HuH-7.5 (cell line): ENCODE results near the gene ANO4.
"Not testable (repeated sequence)": the region's sequence is repeated elsewhere in the genome, so short reads cannot be mapped to it uniquely, and the experiment has no call there.

Experiments
- DNase-seq: peaks from one replicate; pipeline ENCODE4 v3.0.0; 2011; ENCODE audit warnings: low spot score

The ANO4 gene

DNA sequence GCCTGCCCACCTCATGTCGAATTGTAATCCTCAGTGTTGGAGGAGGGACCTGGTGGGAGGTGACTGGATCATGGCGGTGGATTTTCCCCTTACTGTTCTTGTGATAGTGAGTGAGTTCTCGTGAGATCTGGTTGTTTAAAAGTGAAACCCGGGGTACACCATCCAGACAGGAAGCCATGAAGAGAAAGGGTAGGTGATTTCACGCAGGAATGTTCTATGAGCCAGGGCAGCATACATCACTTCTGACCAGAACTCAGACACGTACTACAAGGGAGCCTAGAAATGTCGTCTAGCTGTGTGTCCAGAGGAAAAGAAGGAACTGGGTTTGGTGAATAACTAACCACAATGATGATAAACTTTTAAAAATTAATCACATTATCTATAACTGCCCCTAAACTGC, 80.6 kb downstream of the ANO4 start:
- no peak for DNase-seq

DNA sequence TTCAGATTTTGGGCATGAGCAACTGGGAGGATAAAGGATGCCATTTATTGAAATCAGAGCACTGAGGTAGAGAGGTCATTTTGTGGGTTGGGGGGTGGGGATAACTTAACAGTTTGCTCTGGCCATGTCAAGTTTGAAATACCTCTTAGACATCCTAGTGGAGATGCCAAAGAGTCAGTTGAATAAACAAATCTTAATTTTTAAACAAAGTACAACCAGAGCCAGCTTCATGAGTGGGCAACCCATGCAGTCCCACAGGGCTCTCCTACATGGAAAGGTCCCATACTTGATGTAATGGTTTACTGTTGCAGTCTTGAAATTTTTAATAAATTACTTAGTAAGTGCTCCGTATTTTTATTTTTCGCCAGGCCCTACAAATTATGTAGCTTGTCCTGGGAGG, 81.2 kb downstream of the ANO4 start:
- DNase-seq = no peak

DNA sequence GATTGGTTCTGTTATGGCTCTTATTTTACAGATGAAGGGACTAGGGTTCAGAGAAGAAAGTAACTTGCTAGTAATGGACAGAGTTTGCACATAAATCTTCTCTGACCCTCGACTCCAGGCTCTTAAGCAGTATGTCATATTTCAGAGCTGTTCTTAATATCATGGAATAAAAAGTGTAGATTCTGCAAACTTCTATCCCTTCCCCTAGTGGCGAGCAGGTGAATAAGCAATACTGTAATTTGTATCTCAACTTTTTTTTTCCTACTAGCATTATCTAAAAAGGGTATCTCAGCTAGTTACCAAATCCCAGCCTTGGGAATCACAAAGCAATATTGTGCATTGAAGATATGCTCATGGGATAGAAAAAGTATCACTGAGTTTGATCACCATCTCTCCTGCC, 83.2 kb downstream of the ANO4 start:
- DNase-seq = no peak

DNA sequence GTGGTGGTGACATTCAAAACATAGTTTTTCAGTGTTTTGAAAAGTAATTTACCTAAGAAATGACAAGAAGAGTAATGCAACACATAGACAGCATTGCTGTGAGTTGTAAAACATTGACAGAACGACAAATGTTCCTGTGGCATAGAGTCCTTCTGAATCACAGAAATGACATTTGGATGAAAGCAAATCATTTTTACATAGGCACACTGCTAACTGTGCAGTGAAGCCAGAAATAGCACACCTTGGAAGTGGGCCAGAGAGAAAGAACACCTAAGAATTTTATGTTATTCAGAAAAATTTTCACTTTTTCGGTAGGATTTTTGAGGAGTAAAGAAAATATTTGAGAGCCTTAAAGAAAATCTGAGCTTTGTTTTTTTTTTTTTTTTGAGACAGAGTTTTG, 100.6 kb downstream of the ANO4 start:
- DNase-seq = no peak

DNA sequence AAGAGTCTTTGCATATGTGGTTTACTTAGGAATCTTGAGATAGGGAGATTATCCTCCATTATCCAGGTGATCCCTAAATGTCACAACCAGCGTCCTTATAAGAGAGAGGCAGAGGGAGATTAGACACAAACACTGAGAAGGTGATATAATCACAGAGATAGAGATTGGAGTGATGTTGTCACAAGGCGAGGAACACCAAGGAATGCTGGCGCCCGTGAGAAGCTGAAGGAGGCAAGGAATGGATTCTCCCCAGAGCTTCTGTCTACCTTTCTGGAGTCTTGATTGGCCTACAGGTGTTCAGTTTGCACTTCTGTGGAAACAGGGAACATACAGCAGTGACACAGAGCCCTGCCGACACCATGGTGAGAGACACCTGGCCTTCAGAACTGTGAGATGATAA, 101.6 kb downstream of the ANO4 start:
- DNase-seq = no peak

DNA sequence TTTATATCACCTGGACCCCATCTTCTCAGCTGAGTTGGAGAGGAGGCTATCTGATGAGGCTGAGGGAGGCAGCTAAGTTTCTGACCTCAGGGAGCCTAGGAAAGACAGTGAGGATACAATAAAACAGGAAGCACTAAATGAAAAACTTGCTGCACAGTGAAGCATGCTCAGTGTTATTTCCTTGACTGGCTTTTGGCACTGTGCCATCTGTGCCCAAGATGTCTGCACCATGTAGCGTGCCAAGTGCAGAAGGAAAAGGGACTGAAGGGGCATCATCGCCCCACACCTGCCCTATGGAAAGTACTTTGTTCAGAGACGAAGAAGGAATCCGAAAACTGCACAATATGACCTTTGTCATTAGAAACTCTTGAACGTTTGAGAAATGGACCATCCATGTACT, 102.7 kb downstream of the ANO4 start:
- DNase-seq = no peak

DNA sequence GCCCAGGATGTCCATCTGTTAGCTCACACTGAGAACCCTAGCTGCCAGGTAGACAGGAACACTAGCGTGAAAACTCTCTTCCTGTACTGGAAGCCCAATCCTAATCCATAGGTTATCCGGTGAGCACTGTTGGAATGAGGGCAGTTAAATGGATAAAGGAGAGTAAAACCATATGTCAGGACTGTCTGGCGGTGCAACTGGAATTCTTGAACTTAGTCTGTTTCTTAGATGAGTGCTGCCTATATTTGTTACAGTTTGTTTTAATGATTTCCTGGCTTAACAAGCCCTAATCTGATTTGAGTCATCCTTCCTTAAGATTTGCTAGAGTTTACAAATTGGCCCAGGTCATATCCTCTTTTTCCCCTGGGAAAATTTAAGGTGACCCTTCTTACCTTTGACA, 104.7 kb downstream of the ANO4 start:
- no peak for DNase-seq

DNA sequence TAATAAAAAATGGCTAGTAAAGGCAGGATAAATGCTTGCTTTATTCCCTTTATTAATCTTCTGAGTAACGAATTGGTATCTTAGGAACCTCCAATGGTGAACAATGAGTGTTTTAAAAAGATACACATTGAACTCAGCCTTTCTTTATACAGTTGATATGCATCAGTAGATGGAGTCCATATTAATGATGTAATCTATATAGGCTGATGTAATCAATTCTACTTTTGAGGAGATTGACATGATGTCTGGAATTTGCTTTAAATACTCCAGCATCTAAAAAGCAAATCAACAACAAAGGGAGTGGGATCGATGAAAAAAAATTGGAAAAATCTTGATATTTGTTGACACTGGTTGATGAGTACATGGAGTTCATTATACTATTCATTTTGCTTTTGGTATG, 106.2 kb downstream of the ANO4 start:
- DNase-seq = no peak

DNA sequence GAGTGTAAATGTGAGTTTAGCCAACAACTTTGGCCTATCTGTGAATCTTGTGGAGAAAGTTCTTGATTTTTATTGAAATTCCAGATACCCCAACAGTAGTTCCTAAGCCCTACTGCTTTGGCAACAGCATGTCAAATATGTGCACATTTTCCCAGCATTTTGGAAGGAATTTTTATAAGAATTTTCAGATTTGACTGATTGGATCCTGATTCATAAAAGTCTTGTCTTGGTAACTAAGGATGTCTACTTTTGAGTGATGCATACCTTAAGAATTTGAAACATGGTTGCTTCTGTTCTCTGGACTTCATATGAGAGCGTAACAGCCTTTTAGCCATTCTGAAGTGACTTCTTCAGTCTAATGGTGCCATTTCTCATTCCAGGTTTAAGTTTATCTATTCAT, 106.7 kb downstream of the ANO4 start:
- DNase-seq = no peak

DNA sequence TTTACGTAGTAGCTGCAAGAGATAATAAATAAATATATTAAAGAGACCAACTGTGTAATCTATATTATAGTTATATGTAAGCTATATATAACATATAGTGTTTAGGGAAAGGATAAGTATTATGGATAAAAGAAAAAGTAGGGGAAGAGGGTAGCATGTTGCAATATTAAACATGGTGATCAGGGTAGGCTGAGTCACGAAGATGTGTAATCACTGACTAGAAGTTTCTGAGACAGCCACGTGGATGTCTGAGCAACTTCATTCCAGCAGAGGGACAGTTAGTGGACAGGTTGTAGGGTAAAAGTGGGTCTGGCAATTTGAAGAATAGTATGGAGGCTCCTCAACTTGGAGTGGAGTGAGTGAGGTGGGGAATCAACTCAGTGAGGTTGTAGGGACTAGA, 109.7 kb downstream of the ANO4 start:
- DNase-seq = no peak

DNA sequence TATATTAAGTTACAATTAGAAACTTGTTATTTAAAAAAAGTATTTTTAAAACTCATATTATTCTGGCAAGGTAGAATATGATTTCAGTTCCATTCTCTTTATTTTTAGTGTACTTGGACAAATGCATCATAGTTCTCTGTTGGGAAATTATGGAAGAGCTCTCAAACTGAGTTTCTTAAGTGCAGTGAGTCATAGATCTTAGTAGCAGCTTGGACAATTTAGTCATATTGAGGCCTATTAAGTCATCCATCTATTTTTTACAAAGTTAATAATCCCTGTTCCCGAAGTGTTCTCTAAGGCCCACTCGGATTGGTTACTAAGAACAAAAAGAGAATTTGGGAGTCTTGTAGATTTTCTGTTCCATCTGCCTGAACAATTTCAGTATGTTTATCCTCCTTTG, 113.9 kb downstream of the ANO4 start:
- no peak for DNase-seq

DNA sequence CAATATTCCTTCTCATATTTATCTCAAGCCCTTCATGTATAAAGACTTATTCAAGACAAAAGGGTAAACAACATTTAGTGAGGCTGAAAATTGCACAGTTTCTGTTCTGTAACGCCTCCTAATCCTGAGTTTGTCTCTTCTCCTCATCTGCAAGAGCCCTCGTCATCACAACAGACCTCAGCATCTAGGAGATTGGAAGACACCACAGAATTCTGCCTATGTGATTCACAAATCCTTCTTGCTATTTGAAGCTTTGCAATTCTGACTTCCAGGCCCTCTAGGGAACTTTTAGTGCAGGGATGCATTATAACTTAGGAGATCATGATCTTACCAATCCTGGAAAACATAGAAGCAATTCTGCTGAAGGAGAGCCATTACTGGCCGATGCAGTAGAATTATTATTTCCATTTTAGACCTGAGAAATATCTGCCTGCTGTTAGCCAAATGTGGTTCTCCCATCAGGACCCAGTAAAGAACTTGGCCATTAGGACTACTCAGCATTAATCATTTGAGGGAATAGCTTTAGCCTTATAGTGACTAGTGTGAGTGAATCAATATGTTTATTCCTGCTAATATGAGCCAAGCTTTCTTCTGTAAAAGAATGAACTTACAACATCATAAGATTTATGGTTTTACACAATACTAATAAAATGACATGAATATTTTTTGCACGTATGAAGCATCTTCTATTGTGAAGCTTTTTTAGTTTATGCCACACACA, 119.5 kb downstream of the ANO4 start:
- DNase-seq = no peak

DNA sequence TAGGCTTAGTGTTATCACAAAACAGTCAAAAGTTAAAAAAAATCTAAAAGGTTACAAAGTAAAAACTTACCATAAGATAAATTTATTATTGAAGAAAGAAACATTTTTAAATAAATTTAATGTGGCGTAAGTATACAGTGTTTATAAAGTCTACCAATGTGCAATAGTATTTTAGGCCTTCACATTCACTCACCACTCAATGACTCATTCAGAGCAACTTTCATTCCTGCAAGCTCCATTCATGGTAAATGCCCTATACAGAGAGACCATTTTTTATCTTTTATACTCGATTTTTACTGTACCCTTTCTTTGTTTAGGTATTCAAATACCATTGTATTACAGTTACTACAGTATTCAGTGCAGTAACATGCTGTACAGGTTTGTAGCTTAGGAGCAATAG, 124.5 kb downstream of the ANO4 start:
- DNase-seq = no peak

DNA sequence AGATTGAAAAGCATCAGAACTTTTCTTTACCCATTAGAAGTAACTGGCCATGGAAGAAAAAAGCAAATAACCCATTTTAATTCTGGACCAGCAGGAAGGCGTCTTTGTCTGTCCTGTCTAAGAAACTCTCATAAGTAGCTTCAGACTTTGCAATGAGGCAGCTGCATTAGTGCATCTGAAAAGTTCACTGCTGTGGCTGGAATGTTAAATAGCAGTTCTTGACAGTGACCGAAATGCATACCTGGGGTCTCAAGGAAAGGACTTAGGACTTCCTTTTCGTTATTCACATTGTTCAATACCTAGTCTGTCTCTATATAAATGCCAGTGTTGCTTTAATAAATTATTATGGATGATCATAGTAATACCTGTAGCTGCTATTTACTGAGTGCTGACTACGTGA, 125.9 kb downstream of the ANO4 start:
- no peak for DNase-seq

DNA sequence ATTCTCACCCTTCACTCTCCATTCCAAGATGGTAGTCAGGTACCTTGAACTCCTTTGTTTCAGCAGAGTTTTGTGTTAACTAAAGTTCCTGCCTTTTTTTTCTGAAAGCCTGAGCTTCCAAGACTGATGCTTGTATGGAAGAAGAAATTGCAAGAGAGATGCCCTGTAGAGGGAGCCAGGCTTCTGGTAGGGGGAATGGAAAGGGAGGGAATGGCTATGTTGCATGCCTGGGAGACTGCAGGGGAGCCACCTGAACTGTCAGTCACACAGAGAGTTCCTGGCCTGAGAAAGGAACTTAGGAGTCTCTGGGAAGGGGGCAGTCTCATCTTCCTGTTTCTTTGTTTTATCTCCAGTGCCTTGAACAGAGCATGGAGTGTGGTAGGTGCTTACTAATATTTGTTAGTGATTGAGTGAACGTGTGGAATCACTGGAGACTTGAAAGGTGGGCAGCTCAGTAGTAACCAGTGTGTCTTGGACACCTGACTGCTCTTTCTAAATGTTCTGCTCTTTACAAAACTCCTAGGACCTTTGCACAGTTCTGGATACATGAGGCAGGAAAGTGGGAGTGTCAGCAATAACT, 132.2 kb downstream of the ANO4 start:
- DNase-seq = peak; percentile 12

DNA sequence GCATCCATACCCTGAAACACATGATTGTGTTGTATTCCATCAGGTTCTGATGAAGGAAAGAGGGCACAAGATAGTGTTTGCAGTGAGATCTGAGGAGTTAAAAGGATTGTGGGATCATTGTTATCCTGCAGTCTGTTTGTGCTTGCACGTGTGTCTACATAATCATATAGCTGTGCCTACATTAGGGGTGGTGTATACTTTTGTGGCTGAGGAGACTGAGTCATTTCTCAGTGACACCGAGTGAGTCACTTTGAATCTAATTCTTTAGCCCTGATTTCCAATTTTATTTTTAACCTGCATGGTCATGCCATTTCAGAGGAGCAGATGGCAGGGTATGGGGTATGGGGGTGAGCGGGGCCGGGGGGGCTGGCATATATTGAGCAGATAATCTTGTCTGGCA, 133.2 kb downstream of the ANO4 start:
- DNase-seq = no peak

DNA sequence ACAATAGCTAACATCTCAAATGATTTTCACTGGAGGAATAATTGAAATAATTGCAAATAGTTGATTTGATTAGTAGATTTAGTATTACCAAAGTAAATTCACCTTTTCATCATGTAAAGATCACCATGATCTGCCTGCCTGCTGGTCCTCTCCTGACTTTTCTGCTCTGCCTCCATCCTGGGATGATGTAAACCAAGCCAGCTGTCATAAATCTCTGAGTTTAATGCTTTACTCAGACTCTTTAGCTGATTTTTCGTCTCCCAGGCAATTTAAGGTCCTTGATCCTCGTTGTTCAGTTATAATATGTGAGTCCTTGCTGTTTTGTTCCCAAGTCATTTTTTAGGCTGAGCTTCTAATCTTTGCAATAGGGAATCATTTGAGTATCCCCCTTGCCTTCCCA, 138.0 kb downstream of the ANO4 start:
- DNase-seq = no peak

DNA sequence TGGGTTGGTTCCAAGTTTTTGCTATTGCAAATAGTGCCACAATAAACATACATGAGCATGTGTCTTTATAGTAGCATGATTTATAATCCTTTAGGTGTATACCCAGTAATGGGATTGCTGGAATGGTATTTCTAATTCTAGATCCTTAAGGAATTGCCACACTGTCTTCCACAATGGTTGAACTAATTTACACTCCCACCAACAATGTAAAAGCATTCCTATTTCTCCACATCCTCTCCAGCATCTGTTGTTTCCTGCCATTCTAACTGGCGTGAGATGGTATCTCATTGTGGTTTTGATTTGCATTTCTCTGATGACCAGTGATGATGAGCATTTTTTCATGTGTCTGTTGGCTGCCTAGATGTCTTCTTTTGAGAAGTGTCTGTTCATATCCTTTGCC, 139.0 kb downstream of the ANO4 start:
- not testable (repeated sequence) for DNase-seq

DNA sequence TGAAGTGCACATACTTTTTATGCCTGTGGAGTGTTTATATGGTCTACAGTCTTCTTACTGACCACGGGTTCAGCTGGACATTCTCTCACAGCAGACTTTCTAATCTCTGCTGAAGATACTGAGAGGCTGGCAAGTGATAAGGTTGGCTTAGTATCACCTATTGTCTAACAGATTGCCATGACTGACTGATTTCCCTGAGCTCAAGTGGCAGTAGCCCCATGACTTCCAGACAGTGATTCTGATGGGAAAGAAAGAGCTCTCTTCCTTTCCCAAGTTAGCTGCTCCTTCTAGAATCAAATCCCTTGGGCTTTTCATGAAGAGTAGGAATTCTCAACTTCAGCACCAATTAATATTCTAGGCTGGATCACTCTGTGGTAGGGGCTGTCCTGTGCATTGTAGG, 141.4 kb downstream of the ANO4 start:
- no peak for DNase-seq

DNA sequence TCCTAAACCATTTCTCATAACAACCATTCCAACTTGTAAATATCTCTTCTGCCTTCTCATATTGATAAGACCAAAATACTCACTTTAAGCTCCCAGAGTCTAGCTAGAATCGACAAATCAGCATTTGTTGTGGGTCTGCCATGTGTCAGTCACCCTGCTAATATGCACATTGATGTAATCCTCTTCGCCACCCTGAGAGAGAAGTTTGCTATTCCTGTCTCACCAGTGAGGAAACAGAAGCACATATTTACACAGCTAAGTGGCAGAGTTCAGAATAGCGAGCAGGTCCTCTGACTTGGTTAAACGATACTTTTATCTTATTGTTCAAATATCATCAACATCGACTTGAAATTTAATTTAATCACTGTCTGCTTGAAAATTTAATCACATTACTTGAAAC, 142.1 kb downstream of the ANO4 start:
- DNase-seq = peak; percentile 8

DNA sequence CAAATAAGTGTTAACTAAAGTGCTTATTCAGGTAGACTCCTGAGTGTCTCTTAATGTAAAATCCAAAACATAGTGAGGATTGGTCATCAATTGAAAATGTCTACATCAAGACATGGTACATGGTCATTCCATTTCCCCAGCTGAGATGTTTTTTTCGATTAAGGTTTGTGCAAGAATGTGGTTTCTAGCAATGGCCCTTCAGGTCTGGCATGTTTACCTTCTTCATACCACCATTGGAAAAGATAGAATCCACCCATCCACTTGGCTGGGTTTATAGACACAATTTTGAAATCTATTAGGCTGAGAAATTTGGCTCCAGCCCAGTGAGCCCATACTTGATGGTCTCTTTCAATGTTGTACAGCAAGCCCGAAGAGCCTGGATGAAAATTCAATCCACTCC, 145.9 kb downstream of the ANO4 start:
- DNase-seq = no peak

DNA sequence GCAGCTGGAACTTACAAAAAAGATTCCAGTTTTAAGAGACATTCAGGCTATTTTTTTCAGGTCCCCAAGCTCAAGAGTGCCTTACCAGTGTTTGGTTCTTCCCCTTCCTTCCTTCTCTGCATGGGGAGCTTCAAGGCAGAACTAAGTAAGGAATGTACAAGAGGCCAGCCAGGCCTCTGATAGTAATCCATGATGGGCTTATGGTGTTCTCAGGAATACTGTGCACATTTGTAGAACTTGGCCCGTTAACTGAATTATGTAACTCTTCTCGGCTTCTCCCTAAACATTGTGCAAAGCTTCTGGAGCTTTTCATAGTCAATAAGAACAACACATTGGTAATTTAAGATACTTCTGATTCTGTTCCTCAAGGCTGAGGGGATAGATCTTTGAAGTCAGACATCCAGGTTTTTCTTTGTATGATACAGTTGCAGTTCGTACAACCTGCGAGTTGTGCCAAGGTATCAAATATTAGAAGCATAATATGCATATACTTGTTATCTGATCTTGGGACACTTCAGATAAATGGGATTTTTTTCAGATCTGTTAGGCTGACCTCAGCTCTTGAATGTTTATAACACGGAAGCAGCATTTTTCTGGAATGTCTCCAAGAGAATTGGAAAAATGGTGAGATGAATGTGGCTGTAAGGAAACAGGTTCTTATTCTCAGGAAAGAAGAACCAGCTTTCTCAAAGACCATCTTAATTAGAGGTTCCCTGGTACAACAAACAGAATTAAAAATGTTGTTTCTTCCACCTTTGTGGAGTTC, 148.6 kb downstream of the ANO4 start:
- DNase-seq = no peak

DNA sequence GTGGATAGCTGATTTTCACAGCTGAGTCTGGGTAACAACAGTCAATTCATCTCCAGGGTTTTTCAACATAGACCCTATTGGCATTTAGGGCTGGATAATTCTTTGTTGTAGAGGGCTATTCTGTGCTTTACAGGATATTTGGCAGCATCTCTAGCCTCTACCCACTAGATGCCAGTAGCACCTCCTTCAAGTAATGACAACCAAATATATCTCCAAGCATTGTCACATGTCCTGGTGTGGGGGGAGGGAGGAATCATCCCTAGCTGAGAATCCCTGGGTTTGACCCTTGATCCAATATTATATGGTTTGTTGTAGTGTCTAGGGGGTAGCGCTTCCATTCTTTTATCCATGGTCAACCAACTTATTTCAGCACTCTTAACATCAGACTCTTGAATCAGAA, 157.2 kb downstream of the ANO4 start:
- DNase-seq = no peak

DNA sequence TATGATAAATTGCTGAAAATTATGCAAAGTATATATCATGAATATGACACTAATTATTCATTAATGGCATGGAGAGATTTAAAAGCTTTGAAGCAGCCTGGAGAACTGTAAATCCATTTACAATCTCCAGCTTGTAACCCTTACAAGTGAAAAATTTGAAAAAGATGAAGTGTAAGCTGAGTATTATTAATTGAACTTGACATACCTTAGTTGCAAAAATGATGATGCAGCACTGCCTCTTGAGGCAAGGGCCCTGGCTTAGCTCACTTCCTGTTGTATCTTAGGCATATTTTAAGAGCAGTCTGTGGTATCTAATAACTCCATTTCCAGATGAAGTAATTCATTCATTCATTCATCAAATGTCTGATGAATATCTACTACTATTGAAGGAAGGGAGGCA, 158.6 kb downstream of the ANO4 start:
- DNase-seq = no peak
